HG03460 (cell line): ENCODE data around the gene KAZALD1.

ENCODE experiments used
- ATAC-seq: cut with Tn5 transposase; IDR thresholded peaks from one replicate; pipeline ENCODE4 v1.9.1; 2021; ENCODE audit not compliant: unreplicated experiment

KAZALD1 gene

DNA sequence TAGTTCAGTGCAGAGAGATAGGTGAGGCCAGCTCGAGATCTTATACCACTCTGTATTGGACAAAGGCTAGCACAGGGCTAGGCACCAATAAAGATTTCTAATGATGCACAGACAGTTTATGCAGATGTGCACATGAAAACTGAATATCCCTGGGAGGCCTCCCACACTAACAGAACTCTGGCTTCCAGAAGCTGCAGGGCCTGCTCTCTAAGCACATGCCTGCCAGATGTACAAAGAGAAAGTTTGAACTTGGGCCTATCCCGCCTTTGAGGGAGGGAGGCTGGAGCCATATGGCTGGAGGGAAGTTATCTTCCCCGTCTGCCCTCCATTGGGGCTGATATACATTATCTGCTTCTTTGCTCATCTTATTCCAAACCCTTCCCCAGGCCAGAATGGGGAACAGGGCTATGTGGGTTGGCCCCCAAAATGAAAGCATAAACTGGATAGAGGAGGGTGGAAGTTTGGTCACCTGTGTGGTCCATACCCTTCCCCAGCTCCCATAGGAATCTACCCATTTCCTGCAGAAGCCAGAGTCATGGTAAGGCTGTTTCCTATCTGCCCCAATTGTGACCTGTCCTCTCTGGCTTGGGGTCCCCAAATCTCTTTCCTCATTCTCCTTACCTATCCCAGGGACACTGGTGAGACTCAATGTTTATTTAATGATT lies 3.8 kb downstream of the KAZALD1 start:
- ATAC-seq, result no peak

DNA sequence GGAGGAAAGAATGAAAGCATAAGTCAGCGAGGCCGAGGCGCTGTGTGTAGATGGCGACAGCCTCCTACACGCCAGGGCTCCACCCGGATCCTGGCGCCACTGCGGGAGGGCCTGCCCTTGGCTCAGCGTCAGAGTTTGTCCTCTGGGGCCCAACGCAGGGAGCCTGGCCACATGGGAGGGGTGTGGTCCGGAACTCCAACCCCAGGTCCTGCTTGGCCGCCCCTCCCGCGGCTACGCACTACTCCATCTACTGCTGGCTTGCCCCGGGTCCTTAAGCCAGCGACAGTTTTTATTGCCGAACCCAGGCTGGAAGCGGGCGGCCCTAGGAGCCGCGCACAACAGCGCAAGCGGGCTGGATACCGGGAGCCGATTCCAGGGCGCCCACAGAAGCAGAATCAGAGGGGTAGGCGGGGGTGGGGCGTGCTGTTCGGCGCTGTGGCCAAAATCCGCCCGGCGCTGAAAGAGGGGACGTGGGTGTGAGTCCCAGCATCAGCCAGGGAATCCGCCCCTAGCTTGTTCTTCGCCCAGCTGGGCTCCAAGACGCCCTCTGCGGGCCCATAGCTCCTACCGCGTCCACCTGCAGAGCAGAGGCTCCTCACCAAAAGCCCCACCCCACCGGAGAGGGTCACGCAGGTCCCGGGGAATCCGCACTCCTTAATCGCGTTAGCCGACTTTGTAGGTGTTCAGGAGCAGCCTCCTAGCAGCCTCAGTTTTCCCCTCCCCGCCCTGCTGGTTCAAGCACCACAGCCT lies 4.5 kb downstream of the KAZALD1 start:
- ATAC-seq, result no peak

DNA sequence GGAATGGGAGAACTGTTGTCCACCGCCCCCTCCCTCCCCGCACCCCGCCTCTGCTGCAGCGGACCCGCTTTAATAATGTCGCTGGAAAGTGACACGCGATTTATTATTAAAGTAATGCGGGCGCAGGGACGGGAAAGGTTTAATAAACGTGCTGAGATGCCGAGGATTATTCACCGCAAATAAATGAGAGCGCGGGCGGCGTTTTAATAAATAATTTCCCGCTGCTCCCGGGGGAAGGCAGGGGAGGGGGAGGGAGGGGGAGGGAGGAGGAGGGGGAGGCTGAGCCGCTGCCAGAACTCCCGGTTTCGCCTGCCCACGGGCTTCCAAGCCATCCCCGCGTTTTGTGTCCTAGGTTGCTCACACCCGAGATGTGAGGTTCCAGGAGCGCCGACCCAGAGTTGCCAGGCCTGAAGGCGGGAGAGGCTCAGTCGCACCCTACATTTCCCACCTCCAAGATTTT lies 5.1 kb downstream of the KAZALD1 start:
- ATAC-seq, result no peak

DNA sequence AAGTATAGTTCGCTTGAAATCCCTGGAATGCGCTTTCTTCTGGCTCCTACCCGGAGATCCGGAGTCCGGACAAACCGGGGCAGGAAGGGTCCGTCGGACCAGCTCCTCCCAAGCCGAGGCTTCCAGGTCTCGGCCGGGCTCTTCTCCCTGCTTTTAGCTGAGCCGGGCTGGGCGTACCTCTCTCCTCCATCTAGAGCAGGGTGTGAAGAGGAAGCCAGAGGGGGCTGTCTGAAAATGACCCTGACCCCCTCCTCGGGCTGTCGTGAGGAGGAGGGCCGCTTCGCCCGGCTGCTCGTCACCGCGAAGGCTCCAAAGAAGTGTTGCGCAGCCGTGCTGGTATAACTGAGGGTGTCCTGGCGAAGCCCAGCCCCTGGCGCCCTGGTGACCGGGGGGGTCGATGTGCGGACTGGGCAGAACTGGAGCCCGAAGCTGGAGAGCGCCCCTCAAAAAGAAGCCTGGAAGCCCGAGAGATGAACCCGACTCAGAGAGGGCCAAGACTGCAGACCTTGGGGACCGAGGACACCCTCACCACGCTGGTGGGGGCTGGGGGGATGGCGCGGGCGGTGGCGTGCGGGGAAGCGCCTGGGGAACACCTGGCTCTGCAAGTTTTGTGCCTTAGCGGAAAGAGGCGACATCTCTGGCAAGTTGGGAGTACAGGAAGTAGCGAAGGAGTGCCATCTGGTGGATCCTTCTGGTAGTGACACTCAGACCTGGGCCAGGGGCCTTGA lies 5.7 kb downstream of the KAZALD1 start:
- ATAC-seq, result peak; percentile 43

DNA sequence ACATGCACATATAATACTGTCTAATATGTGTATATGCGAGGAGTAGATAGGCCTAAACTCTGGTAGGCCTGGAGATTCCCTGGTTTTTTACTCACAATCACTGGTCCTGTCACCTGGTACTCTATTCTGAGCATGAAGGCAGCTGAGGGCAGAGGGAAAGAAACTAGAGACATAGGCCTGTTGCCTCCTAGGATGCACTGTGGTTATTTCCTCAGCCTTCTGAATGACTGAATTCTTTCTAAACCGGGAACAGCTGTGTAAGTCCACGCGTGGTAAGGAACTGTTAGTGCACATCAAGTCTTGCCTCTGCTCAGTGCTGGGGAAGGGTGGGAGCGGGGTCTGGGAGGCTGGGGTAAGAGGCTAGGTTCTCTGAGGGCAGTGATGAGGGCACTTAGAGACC lies 7.7 kb downstream of the KAZALD1 start:
- ATAC-seq, result no peak

DNA sequence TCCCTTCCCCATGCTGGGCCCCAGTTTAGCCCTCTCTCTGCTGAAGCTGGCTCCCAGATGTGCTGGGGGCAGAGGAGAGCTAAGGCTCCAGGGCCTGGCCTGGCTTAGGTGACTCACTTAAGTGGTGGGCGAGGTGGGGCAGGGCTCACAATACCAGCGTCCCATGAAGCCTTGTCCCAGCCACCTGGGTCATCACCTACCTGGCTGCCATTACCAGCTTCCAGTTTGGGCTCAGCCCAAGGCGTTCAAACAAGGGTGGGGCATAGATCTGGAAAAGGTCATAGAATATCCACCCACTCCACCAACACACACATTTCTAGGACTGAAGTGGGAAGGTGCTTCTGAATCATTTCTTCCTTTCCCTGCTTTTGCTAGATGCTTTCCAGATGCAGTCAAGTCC lies 8.3 kb downstream of the KAZALD1 start:
- ATAC-seq, result no peak

DNA sequence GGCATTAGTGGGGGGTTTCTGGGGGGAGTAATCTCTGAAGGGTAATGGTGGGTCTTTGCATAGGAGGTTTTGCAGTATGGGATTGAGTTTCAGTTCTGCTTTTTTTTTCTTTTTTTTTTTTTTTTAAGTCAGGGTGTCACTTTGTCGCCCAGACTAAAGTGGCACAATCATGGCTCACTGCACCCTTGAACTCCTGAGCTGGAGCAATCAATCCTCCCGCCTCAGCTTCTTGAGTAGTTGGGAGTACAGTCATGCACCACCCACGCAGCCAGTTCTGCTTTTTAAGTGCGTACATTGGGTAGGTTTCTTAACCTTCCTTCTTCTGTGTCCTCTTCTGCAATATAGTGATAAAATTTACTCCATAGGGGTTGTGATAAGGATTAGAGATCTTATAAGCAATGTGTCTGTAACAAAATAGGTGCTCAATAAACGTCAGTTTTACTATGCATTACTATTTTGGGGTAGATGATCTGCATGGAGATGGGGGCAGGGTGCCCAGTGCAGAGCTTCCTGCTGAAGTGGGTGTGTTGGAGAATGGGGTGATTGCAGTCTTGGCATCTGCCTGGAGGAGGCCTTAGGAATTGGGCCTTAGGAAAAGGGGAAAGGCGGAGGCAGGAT lies 9.6 kb downstream of the KAZALD1 start:
- ATAC-seq, result no peak

DNA sequence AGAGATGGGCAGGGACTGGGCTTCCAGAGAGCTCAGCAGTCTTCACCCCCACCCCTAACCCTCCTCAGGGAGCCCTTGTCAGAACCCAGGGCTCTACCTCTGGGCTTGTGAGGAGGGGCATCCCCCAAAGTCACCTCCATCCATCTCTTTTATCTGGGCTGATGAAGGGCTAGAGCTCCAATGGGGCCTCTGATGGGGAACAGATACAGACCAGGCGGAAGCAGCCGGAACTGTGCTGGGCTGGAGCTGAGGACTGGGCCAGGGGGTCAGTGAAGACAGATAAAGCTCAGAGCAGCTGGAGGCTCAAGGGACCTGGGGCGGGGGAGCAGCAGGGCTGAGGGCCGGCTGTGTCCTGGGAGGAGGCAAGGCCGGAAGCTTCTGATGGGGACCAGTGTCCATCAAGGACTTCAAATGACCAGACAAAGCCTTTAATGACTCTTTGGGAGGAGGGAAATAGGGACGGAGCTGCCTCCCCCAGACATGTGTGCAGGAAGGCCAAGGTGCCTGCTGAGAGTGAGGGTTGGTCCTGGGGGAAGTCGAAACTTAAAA lies 10.2 kb downstream of the KAZALD1 start:
- ATAC-seq, result no peak

DNA sequence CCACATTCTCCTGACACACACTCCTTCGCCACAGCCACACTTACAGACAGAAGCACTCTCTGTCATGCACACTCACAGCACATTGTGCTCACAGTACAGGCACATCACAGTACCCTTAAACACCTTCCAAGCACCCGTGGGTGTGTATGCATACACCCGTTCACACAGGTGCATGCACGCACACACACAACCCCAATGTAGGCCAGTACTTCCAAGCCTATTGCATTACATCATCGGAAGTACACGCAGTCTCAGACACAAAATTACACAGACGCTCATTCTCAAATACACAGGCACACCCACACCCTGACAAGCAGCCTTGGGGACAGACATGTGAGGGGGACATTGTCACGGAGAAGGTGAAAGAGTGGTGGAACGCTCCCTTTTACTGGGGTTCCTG lies 11.1 kb downstream of the KAZALD1 start:
- ATAC-seq, result no peak

DNA sequence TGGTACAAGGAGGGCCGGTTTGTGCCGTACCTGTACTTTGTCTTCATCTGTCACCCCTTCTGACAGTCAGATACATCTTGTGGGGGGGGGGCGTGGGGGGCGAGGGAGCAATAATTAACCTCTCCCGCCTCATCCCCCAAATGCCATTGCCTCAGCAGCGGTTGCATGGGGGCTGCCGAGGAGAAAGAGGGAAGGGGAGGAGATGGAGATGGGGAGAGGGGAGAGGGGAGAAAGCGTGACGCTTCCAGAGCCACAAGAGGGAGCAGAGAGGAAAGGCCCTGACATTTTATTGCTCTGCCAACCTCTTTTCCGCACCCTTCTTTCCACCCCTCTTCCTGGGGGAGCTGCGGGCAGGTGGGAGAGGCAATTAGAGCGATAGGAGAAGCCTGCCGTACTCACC lies 11.8 kb downstream of the KAZALD1 start:
- no peak for ATAC-seq

DNA sequence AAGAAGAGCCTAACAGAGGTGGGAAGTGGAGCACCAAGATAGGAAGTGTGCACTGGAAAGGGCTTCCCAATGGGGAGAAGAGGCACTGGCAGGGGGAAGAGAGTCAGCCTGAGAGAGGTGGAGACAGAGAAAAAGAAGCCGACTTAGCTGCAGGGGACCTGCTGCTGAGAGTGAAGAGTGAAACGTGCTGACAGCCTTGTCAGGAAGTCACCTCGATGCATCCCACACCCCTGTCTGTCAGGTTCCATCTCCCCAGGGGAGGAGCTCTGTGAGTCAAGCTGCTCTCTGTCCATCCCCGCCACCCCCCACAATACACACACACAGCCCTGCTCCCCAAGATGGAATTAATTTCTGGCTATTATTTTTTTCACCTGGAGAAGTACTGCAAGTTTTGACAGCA lies 14.0 kb downstream of the KAZALD1 start:
- ATAC-seq, result no peak

DNA sequence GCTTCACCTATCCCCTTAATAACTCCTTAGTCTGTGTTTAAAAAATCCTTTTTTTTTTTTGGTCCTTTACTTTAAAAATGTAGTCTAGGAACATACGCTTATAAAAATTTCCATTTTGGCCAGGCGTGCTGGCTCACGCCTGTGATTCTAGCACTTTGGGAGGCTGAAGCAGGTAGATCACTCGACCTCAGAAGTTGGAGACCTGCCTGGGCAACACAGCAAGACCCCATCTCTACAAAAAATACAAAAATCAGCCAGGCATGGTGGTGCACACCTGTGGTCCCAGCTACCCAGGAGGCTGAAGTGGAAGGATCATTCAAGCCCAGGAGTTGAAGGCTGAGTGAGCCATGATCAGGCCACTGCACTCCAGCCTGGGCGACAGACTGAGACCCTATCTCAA lies 14.8 kb downstream of the KAZALD1 start:
- no peak for ATAC-seq

DNA sequence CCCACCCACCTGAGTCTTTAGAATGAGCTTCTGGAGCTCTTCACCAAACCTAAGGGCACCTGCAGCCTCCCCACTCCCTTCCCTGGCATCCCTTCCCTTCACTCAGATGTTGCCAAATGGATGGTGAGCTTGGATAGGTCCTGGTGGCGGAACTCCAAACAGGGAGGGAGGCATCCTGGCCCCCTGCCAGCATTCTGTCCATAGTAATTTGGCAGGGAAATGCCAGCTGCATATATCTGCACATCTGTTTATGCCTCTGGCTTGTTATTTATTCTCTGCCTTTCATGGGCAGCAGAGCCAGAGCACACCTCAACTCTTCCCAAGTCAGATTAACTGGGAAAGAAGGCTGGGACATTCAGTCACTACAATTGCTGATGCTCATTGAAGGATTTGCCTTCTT lies 18.1 kb downstream of the KAZALD1 start:
- ATAC-seq, result no peak

DNA sequence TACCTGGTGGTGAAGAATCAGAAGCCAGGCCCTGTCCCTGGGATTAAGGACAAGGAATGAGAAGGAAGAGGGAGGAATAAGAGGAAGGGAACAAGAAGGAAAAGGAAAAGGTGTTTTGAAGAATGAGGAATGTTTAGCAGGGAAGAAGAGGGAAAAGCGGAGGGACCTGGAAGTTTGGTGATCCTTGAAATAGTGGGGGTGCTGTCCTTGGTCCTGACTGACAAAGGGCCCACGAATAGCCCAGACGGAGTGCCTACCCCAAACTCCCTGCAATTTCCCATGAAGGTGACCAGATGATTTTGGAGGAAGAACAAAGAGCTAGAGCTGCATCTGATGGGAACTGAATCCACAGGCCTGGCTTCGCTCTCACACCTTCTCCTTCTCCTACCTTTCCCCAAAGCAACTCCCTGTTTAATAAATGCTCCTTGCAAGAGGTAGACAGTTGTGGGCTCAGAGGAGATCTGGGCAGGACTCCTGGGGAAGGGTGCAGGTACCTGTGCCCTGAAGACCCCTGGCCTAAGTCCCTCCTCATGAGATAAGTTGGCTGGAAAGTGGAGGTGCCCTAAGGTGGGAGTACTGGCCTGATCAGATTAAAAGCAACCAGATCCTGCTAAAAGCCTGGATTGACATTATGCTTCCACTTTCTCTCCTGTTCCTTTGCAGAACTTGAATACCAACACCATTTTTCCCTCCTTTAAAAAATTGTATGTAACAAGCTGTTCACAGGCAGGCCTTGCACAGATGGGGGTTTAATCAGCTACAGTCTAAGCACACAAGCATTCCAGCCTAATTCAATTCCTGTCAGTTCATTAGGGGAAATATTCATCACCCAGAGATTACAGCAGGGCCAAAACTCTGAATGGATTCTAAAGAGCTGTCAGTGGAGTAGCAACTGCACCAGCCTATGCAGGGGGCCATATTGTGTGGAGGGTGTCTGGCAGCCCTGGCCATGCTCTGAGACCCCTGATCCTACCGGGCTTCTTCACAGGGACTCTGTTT lies 19.4 kb downstream of the KAZALD1 start:
- no peak for ATAC-seq

DNA sequence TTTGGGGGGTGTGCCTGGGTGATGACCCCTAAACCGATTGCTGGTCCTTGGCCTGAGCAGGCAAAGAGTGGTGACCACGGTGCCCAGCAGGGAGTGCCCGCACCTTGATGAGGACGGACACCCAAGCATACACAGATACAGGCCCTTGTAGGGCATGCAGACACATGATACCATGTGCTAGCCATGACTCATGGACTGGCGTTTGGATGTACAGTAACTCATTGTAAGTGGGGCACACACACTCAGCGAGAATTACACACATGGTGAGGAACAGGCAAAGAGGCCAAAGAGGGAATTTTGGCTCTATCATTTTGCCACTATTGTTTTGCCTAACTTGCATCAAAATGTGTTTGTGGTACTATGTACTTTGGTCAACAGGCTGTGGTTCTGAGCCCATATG lies 24.1 kb downstream of the KAZALD1 start:
- ATAC-seq, result no peak

DNA sequence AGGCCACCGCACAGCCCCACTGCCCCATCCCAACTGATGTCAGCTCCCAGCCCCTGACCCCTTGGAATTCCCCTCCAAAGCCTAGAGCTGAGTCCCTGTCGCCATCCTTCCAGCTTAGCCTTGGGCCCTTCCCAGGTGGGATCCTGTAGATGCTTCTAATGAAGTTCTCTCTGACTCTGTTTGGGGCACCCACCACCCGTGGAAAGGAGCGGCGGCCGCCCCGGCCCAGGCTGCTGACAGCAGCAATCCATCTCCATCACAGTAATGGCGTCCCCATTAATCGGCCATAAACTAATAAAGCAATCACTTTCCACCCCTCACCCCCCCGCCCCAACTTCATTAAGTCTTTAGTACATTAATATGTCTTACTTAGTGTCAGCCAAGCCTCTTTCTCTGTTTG lies 25.6 kb downstream of the KAZALD1 start:
- ATAC-seq, result no peak

DNA sequence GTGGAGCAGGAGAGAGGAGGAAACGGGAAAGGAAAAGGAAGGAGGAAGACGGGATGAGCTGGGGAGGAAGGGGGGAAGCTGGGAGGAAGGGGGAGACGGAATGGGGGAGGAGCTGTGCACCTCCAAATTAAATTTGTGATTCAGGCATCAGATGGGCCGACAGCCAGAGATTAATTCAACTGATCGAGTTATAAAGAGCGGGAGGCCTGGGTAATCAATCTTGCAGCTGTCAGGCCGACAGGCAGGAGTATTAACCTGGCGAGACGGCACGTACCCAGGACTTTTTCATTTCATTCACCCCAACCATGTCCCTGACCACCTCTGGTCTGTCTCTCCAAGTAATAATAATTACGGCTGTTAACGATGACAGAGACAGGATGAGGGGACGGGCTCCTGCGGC lies 26.2 kb downstream of the KAZALD1 start:
- ATAC-seq, result no peak

DNA sequence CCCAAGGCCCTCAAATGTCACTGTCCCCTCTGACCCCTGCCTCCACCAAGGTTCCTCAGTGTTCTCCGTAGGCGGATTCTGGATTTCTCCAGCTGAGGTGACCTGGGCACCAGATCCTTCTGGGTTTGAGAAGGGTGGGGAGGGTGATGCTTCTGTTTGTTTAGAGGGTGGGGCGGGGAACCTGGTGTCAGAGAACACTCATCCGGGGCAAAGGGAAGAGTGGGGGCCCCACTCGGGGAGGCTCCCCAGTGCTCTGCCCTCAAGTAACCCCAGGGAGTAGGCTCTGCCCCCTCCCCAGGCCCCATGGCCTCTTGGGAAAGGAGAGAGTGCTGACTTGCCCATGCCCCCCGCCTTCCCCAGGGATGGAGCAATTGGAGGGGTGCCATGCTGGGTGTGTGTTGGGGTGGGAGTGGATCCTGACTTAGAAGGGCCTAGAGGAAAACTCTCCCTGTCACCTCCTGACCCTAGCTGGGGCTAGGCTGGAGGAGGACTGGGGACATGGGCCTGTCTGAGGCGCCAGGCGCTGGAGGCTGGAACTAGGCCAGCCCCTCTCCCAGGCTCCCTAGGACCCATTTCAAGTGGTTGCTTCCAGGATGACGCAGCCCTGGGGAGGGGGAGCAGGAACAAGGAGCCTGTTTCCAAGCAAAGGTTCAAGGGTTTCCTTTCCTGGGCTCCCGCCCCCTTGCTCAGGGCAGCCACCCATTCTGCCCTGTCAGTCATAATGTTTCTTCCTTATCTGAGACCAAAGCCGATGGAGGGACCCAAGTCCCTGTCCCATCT lies 27.9 kb downstream of the KAZALD1 start:
- ATAC-seq, result no peak

DNA sequence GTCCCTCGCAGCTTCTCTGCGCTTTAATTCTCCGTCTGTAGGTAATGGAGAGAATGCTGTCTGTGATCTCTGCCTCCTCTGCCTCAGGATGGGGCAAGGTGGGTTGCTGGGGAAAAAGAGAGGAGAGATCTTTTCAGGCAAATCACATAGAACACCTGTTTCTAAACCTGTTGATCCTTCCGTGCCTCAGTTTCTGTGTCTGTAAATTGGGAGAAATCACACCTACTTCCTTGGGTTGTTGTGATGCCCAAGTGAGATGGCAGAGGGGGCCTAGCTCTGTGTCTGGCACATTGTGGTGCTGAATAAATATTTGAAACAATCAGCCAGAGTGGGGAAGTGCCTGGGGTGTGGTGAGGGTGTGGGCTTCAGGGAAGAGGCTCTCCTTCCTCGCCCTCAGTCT lies 28.8 kb downstream of the KAZALD1 start:
- no peak for ATAC-seq
